Transverse colon (tissue), 4 donors: ENCODE results near the gene EYA2.

Experiments
- CTCF ChIP-seq, 5 experiments: fragments of 200-600 bp in 3 of 5; fragments of 450-650 bp in 2 of 5; sonication (generic) in 3 of 5; IDR thresholded peaks; 1 replicate in 2 of 5; 2 replicates in 3 of 5; pipeline ENCODE4 v1.5.1; 2016 to 2017; ENCODE audit warnings: antibody characterized with exemption in 5 of 5, inconsistent platforms in 3 of 5, mild to moderate bottlenecking in 2 of 5, moderate library complexity in 1 of 5
- POLR2AphosphoS5 ChIP-seq, 3 donors: sonication (generic); formaldehyde crosslinking; IDR thresholded peaks; one replicate each; pipeline ENCODE4 v1.6.1; 2016; ENCODE audit warnings: antibody characterized with exemption in 3 of 3

- no peak for TF ChIP-seq CTCF (IDR thresholded peaks at IDR 0.05)
- TF ChIP-seq POLR2AphosphoS5 (IDR thresholded peaks at IDR 0.05) = no peak
Observed at GRCh38 chr20:47048054-47048453, 153.4 kb downstream of the EYA2 start.
